Bone marrow (tissue), 2 donors: ENCODE measurements around the gene CPNE4.
"Not testable (repeated sequence)": the region's sequence is repeated elsewhere in the genome, so short reads cannot be mapped to it uniquely, and the experiment has no call there.

ENCODE experiments used
- DNase-seq, 2 donors: peaks; one replicate each; lab custom pipeline; 2025; lab: John Stamatoyannopoulos, UW

CPNE4 gene

GRCh38 chr3:131960324-131960723, 74.5 kb downstream of the CPNE4 start:
- DNase-seq: no peak

- no peak for DNase-seq
Measured at GRCh38 chr3:131957980-131958379, 76.8 kb downstream of the CPNE4 start.

- DNase-seq: no peak
Measured at GRCh38 chr3:131957511-131957910, 77.3 kb downstream of the CPNE4 start.

- DNase-seq: no peak
Measured at GRCh38 chr3:131948806-131949205, 86.0 kb downstream of the CPNE4 start.

- no peak for DNase-seq
Measured at GRCh38 chr3:131944676-131945075, 90.1 kb downstream of the CPNE4 start.

- DNase-seq: no peak
Measured at GRCh38 chr3:131933665-131934064, 101.1 kb downstream of the CPNE4 start.

- DNase-seq: no peak
Measured at GRCh38 chr3:131928593-131928992, 106.2 kb downstream of the CPNE4 start.

GRCh38 chr3:131925571-131925970, 109.2 kb downstream of the CPNE4 start:
- DNase-seq: no peak

- no peak for DNase-seq
Measured at GRCh38 chr3:131922356-131922755, 112.5 kb downstream of the CPNE4 start.

- DNase-seq: no peak
Measured at GRCh38 chr3:131917006-131917405, 117.8 kb downstream of the CPNE4 start.

GRCh38 chr3:131914090-131914691, 120.6 kb downstream of the CPNE4 start:
- DNase-seq: no peak

- no peak for DNase-seq
Measured at GRCh38 chr3:131912255-131912654, 122.6 kb downstream of the CPNE4 start.

- DNase-seq: no peak
Measured at GRCh38 chr3:131907796-131908195, 127.0 kb downstream of the CPNE4 start.

- no peak for DNase-seq
Measured at GRCh38 chr3:131903988-131904415, 130.8 kb downstream of the CPNE4 start.

GRCh38 chr3:131901686-131902085, 133.1 kb downstream of the CPNE4 start:
- no peak for DNase-seq

- no peak for DNase-seq
Measured at GRCh38 chr3:131900891-131901290, 133.9 kb downstream of the CPNE4 start.

GRCh38 chr3:131899021-131899420, 135.8 kb downstream of the CPNE4 start:
- DNase-seq: no peak

- no peak for DNase-seq
Measured at GRCh38 chr3:131898346-131898745, 136.5 kb downstream of the CPNE4 start.

- DNase-seq: no peak
Measured at GRCh38 chr3:131896285-131896684, 138.5 kb downstream of the CPNE4 start.

GRCh38 chr3:131895766-131896165, 139.0 kb downstream of the CPNE4 start:
- no peak for DNase-seq

GRCh38 chr3:131892331-131892730, 142.5 kb downstream of the CPNE4 start:
- DNase-seq: no peak

GRCh38 chr3:131885871-131886270, 148.9 kb downstream of the CPNE4 start:
- DNase-seq: not testable (repeated sequence)

GRCh38 chr3:131883711-131884407, 151.0 kb downstream of the CPNE4 start:
- no peak for DNase-seq

- DNase-seq: no peak
Measured at GRCh38 chr3:131883086-131883485, 151.7 kb downstream of the CPNE4 start.
